Fibroblast of villous mesenchyme (primary cell): ENCODE results near the gene NANOS2. TPM values are rescaled to one million over a fixed set of nuclear protein-coding genes. Genes with fewer than 3 reads are reported as not detected.

Experiments used
- DNase-seq: peaks from one replicate; pipeline ENCODE4 v3.0.0-alpha.2; 2010; ENCODE audit warnings: low read depth
- H3K4me3 ChIP-seq: 2 replicates; pipeline ENCODE4 v1.5.1; 2011; ENCODE audit warnings: low read depth, mild to moderate bottlenecking, low read length
- CTCF ChIP-seq: IDR thresholded peaks from 2 replicates; pipeline ENCODE4 v1.5.1; 2012; ENCODE audit warnings: low read depth, mild to moderate bottlenecking, low read length; ENCODE audit not compliant: insufficient read depth
- total RNA-seq: library from RNA; depleted of rRNA; stranded (reverse); fragments of >200 nt; gene quantifications from 2 replicates; pipeline ENCODE4 v1.2.3, GENCODE V29; 2012

Gene NANOS2
- total RNA-seq, 1 donor, result not detected

DNA sequence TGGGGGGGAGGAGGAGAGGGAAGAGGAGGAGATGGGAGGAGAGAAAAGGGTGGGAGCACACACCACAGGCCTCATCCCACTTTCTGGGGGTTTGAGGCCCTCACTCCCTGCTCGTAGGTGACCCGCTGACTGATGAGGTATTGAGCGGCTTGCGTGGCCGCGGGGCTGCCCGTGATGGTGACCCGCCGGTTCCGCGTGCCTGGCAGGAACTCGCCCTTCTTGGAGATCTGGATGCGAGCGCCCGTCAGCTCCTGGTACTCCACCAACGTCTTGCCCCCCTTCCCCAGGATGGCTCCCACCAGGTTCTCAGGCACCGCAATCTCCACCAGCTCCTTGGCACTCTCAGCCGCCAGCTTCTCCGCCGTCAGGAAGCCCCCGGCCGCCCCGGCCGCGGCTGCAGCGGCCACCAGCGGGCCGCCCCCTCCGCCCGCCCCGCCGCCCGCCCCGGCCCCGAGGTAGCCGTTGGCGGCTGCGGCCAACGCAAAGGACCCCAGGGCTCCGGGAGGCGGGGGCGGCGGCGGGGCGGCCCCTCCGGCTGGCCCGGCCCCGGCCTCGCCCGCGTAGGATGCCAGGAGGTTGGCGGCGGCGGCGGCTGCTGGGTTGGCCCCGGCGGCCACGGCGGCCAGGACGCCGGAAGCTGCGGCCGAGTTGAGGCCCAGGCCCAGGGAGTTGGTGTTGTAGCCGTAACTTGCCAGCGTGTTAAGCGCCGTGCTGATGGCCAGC, 25.4 kb upstream of the NANOS2 start:
- H3K4me3 ChIP-seq, result no peak overlapping the region
- TF ChIP-seq CTCF, result no peak
- no peak for DNase-seq

DNA sequence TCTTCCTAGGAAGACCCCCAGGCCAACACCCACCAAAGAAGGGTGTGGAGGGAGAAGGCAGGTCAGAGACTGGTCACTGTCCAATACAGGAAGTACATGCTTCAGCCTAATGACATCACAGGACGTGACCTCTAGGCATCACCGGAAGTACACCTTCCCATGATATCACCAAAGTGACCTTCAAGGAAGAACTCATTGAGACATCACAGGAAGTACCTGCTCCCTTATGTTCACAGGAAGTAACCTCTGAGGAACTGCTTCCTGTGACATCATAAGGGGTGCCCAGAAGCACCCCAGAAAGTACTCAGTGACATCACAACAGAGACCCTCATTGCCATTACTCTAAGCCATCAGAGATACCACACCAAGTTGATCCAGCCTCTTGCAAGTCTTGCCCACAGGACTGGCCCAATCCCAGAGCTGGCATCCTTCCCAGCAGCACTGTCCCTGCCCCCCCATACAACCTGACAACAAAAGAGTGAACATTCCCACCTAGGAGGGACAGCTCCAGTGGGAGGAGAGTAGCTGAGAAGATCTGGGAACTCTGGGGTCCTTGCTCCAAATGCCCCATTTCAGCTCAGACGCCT, 24.2 kb upstream of the NANOS2 start:
- no peak for TF ChIP-seq CTCF
- no peak overlapping the region for H3K4me3 ChIP-seq
- no peak for DNase-seq

DNA sequence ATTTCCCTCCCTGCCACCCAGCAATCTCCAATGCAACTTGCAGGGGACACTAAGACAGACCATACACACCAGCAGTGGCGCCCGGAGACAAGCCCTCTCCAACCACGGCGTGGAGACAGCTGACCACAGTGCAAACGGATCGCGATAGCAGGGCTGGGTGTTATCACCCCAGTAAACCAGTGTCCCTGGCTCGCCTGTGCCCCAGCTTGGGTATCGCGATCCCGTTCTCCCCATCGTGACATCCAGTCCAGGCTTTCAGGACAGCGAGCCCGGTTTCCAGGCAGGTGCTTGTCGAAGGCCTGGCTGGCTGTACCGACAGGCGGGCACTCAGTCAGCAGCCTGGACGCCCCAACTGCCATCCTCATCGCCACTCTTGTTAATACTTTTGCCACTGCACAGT, 20.7 kb upstream of the NANOS2 start:
- no peak for DNase-seq
- no peak for TF ChIP-seq CTCF
- no peak overlapping the region for H3K4me3 ChIP-seq

GRCh38 chr19:45934551-45935230, 20.1 kb upstream of the NANOS2 start:
- no peak for TF ChIP-seq CTCF
- DNase-seq, result no peak
- H3K4me3 ChIP-seq, result no peak overlapping the region

DNA sequence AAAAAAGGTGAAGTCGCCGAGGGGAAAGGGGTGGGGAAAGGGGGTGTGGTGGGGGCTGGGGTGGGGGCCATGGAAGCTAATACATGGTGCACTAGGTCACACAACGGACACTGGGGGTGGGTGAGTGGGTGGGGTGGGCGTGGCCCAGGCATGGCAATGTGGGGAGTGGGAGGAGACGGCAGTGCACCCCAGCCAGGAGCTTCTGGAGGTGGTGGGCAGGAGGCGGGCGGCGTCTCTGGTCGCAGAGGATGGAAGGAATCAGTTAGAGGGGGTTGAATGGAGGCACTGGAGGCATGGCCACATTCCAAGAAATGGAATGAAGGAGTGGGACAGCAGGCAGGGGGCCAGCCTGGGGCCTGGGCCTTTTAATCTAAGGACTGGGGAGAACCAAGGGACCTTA, 19.2 kb upstream of the NANOS2 start:
- no peak for TF ChIP-seq CTCF
- DNase-seq, result no peak
- no peak overlapping the region for H3K4me3 ChIP-seq

GRCh38 chr19:45931055-45931454, 16.5 kb upstream of the NANOS2 start:
- DNase-seq, result no peak
- no peak for TF ChIP-seq CTCF
- no peak overlapping the region for H3K4me3 ChIP-seq
